Mucosa of stomach (tissue), 1 donor: Measurements from ENCODE around the gene TAOK1.
A peak's percentile ranks its signal among the peaks of the same experiment; 100 is the strongest.

Experiments
- H3K27me3 ChIP-seq: one replicate; pipeline ENCODE4 v1.7.0; 2013; ENCODE audit warnings: mild to moderate bottlenecking, low read length; ENCODE audit not compliant: control insufficient read depth, insufficient read depth
- H3K36me3 ChIP-seq: one replicate; pipeline ENCODE4 v1.7.0; 2013; ENCODE audit warnings: low read length; ENCODE audit not compliant: control insufficient read depth, insufficient read depth
- H3K4me1 ChIP-seq: one replicate; pipeline ENCODE4 v1.7.0; 2013; ENCODE audit warnings: mild to moderate bottlenecking, low read length; ENCODE audit not compliant: control insufficient read depth, insufficient read depth
- H3K4me3 ChIP-seq: one replicate; pipeline ENCODE4 v1.7.0; 2013; ENCODE audit warnings: low read length
- H3K9ac ChIP-seq: one replicate; pipeline ENCODE4 v1.7.0; 2013; ENCODE audit warnings: mild to moderate bottlenecking, low read length, moderate library complexity
- H3K9me3 ChIP-seq: one replicate; pipeline ENCODE4 v1.7.0; 2013; ENCODE audit warnings: mild to moderate bottlenecking, low read length, moderate library complexity; ENCODE audit not compliant: control insufficient read depth
- donor health status: Pancreatic carcinoma.

The TAOK1 gene

GRCh38 chr17:29384901-29385300 lies 5.3 kb upstream of the TAOK1 start:
- Histone ChIP-seq H3K9me3 (no peaks in the 10 kb centered on the region), H3K9ac (no peak overlapping the region), H3K27me3 (no peaks in the 10 kb centered on the region), H3K36me3 (no peaks in the 10 kb centered on the region), H3K4me3 (no peak overlapping the region), H3K4me1 (no peaks in the 10 kb centered on the region)

- Histone ChIP-seq H3K9me3 (no peaks in the 10 kb centered on the region), H3K36me3 (no peaks in the 10 kb centered on the region), H3K4me1 (no peaks in the 10 kb centered on the region), H3K27me3 (no peaks in the 10 kb centered on the region), H3K4me3 (no peak overlapping the region), H3K9ac (no peak overlapping the region)
These were observed 3.4 kb upstream of the TAOK1 start for GRCh38 chr17:29386760-29387159.

- Histone ChIP-seq H3K4me1 (peaks cover 4% of the 10 kb centered on the region), H3K9me3 (no peaks in the 10 kb centered on the region), H3K27me3 (no peaks in the 10 kb centered on the region), H3K36me3 (no peaks in the 10 kb centered on the region), H3K4me3 (no peak overlapping the region), H3K9ac (no peak overlapping the region)
These were observed 1.2 kb upstream of the TAOK1 start for GRCh38 chr17:29388937-29389336.

- peak overlapping the region; percentile 76 for H3K9ac ChIP-seq
- H3K4me1 ChIP-seq, result peaks cover 4% of the 10 kb centered on the region
- no peaks in the 10 kb centered on the region for H3K27me3 ChIP-seq
These were observed 878 bp downstream of the TAOK1 start for GRCh38 chr17:29390851-29391631.

GRCh38 chr17:29393436-29393835 lies 3.3 kb downstream of the TAOK1 start:
- Histone ChIP-seq H3K4me1 (peaks cover 4% of the 10 kb centered on the region), H3K9ac (no peak overlapping the region), H3K4me3 (no peak overlapping the region), H3K9me3 (no peaks in the 10 kb centered on the region), H3K36me3 (no peaks in the 10 kb centered on the region), H3K27me3 (no peaks in the 10 kb centered on the region)

More at GRCh38 chr17:29390851-29391631, 878 bp downstream of the TAOK1 start:
- Histone ChIP-seq H3K4me3 (peak overlapping the region; percentile 79), H3K36me3 (no peaks in the 10 kb centered on the region), H3K9me3 (no peaks in the 10 kb centered on the region)

DNA sequence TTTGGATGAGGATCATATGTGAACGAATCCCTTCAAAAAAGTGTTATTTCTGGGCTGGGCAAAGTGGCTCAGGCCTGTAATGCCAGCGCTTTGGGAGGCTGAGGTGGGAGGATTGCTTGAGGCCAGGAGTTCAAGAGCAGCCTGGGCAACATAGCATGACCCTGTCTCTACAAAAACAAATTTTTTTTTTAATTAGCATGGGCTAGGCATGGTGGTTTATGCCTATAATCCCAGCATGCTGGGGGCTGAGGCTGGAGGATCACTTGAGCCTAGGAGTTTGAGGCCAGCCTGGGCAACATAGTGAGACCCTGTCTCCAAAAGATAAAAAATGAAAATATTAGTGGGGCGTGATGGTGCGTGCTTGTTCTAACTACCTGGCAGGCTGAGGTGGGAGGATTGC lies 4.6 kb downstream of the TAOK1 start:
- no peak overlapping the region for H3K4me3 ChIP-seq
- no peaks in the 10 kb centered on the region for H3K36me3 ChIP-seq
- H3K27me3 ChIP-seq, result no peaks in the 10 kb centered on the region
- H3K9me3 ChIP-seq, result no peaks in the 10 kb centered on the region
- no peak overlapping the region for H3K9ac ChIP-seq
- H3K4me1 ChIP-seq, result peaks cover 4% of the 10 kb centered on the region

GRCh38 chr17:29396066-29396465 lies 5.9 kb downstream of the TAOK1 start:
- Histone ChIP-seq H3K4me3 (no peak overlapping the region), H3K9ac (no peak overlapping the region), H3K36me3 (no peaks in the 10 kb centered on the region), H3K27me3 (no peaks in the 10 kb centered on the region), H3K9me3 (no peaks in the 10 kb centered on the region), H3K4me1 (peaks cover 4% of the 10 kb centered on the region)

DNA sequence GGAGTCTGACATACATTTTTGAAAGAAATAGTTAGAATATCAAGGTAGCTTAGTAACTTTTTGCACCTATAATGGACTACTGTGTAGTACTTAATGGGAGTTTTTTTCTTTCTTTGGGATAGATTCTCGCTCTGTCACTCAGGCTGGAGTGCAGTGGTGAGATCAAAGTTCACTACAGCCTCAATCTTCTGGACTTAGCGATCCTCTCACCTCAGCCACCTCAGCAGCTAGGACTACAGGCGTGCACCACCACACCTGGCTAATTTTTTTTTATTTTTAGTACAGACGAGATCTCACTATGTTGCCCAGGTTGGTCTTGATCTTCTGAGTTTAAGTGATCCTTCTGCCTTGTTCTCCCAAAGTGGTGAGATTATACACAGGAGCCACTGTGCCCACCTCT lies 9.5 kb downstream of the TAOK1 start:
- Histone ChIP-seq H3K4me3 (no peak overlapping the region), H3K36me3 (no peaks in the 10 kb centered on the region), H3K9me3 (no peaks in the 10 kb centered on the region), H3K4me1 (no peaks in the 10 kb centered on the region), H3K9ac (no peak overlapping the region), H3K27me3 (no peaks in the 10 kb centered on the region)

DNA sequence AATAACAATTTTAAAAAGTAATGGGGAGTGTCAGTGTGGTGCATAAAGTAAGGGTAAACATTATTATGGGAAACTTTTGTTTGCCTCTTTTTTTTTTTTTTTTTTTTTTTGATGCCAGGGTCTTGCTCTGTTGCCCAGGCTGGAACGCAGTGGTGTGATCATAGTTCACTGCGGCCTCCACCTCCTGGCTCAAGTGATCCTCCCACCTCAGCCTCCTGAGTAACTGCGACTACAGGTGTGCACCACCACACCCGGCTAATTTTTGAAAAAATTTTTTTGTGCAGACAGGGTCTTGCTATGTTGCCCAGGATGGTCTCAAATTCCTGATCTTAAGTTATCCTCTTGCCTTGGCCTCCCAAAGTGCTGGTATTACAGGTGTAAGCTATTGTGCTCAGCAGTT lies 10.7 kb downstream of the TAOK1 start:
- Histone ChIP-seq H3K36me3 (no peaks in the 10 kb centered on the region), H3K9me3 (no peaks in the 10 kb centered on the region), H3K27me3 (no peaks in the 10 kb centered on the region), H3K4me1 (no peaks in the 10 kb centered on the region), H3K9ac (no peak overlapping the region), H3K4me3 (no peak overlapping the region)

DNA sequence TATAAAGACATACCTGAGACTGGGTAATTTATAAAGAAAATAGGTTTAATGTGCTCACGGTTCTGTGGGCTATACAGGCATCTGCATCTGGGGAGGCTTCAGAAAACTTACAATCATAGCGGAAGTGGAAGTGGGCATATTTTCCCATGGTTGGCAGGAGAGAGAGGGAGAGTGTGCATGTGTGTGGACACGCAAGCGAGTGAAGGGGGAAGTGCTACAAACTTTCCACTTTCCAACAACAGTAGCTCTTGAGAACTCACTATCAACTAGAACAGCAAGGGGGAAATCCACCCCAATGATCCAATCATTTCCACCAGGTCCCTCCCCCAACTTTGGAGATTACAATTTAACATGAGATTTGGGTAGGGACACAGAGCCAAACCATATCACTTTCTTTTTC lies 11.1 kb downstream of the TAOK1 start:
- Histone ChIP-seq H3K36me3 (no peaks in the 10 kb centered on the region), H3K9me3 (no peaks in the 10 kb centered on the region), H3K4me3 (no peak overlapping the region), H3K4me1 (no peaks in the 10 kb centered on the region), H3K9ac (no peak overlapping the region), H3K27me3 (no peaks in the 10 kb centered on the region)

DNA sequence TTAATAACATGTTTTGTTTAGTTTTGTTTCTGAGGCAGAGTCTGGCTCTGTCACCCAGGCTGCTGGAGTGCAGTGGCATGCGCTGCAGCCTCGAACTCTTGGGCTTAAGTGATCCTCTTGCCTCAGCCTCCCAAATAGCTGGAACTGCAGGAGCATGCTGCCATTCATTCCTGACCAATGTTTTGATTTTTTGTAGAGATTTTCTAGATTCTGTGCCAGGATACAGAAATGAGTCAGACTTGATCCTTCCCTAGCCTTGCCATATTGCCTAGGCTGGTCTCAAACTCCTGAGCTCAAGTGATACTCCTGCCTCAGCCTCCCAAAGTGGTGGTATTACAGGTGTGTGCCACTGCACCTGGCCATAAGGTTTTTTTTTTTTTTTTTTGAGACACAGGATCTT lies 17.7 kb downstream of the TAOK1 start:
- Histone ChIP-seq H3K9ac (no peak overlapping the region), H3K36me3 (no peaks in the 10 kb centered on the region), H3K9me3 (no peaks in the 10 kb centered on the region), H3K4me3 (no peak overlapping the region), H3K27me3 (no peaks in the 10 kb centered on the region), H3K4me1 (no peaks in the 10 kb centered on the region)

DNA sequence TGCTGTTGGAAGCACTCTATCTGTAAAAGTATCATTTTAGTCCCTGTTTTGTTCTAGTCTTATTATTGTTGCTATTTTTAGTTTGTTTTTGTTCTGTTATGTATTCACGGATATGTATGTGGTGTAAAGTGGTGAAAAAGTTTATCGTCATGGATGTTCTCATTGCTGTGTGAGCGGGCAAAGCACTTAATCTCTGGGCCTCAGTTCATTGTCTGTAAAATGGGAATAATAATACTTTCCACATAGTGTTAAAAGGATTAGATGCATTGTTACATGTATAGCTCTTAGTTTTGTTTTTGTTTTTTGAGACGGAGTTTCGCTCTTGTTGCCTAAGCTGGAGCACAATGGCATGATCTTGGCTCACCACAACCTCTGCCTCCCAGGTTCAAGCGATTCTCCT lies 19.8 kb downstream of the TAOK1 start:
- H3K9ac ChIP-seq, result no peak overlapping the region
- no peaks in the 10 kb centered on the region for H3K27me3 ChIP-seq
- no peaks in the 10 kb centered on the region for H3K4me1 ChIP-seq
- no peak overlapping the region for H3K4me3 ChIP-seq
- H3K9me3 ChIP-seq, result no peaks in the 10 kb centered on the region
- no peaks in the 10 kb centered on the region for H3K36me3 ChIP-seq
